T-helper 2 cell treated with Interferon-gamma antibody and Interleukin-4, amounts not matched to agents 5 μg/mL and 100 μg/mL, for 36 hours (primary cell): ENCODE data around the gene ZFP57.
A peak's percentile ranks its signal among the peaks of the same experiment; 100 is the strongest.

ENCODE experiments used
- DNase-seq: peaks from one replicate; pipeline ENCODE4 v3.0.0; 2021; ENCODE audit warnings: low spot score
- H3K27ac Mint-ChIP-seq: one replicate; pipeline ENCODE4 v1.8.0; 2021; ENCODE audit warnings: mild to moderate bottlenecking, mixed read lengths
- H3K27me3 Mint-ChIP-seq: one replicate; pipeline ENCODE4 v1.8.0; 2021; ENCODE audit warnings: low read depth, mixed read lengths
- H3K36me3 Mint-ChIP-seq: one replicate; pipeline ENCODE4 v1.8.0; 2021; ENCODE audit warnings: low read depth, mixed read lengths
- H3K4me1 Mint-ChIP-seq: one replicate; pipeline ENCODE4 v1.8.0; 2021; ENCODE audit warnings: low read depth, mixed read lengths
- H3K4me3 Mint-ChIP-seq: one replicate; pipeline ENCODE4 v1.8.0; 2022; ENCODE audit warnings: mild to moderate bottlenecking, moderate library complexity, mixed read lengths
- H3K9me3 Mint-ChIP-seq: one replicate; pipeline ENCODE4 v1.8.0; 2021; ENCODE audit warnings: mixed read lengths

ZFP57 gene

GRCh38 chr6:29655658-29656057 lies 25.3 kb downstream of the ZFP57 start:
- no peak overlapping the region for H3K4me3 Mint-ChIP-seq
- no peak for DNase-seq
- H3K4me1 Mint-ChIP-seq, result peaks cover 4% of the 10 kb centered on the region
- H3K27ac Mint-ChIP-seq, result no peak overlapping the region
- no peaks in the 10 kb centered on the region for H3K9me3 Mint-ChIP-seq
- peaks cover 23% of the 10 kb centered on the region for H3K27me3 Mint-ChIP-seq
- H3K36me3 Mint-ChIP-seq, result no peaks in the 10 kb centered on the region

- Mint-ChIP-seq H3K9me3 (no peaks in the 10 kb centered on the region), H3K36me3 (no peaks in the 10 kb centered on the region), H3K4me3 (no peak overlapping the region), H3K4me1 (peaks cover 7% of the 10 kb centered on the region), H3K27me3 (peaks cover 20% of the 10 kb centered on the region), H3K27ac (no peak overlapping the region)
- no peak for DNase-seq
Measured at GRCh38 chr6:29653452-29654038, 27.4 kb downstream of the ZFP57 start.

GRCh38 chr6:29652198-29652584 lies 28.8 kb downstream of the ZFP57 start:
- Mint-ChIP-seq H3K4me3 (no peak overlapping the region), H3K27me3 (peaks cover 18% of the 10 kb centered on the region), H3K4me1 (peaks cover 10% of the 10 kb centered on the region), H3K36me3 (no peaks in the 10 kb centered on the region), H3K27ac (no peak overlapping the region), H3K9me3 (no peaks in the 10 kb centered on the region)
- no peak for DNase-seq

GRCh38 chr6:29651413-29652197 lies 29.3 kb downstream of the ZFP57 start:
- Mint-ChIP-seq H3K4me3 (no peak overlapping the region), H3K9me3 (no peaks in the 10 kb centered on the region), H3K27ac (no peak overlapping the region), H3K4me1 (peaks cover 10% of the 10 kb centered on the region), H3K36me3 (no peaks in the 10 kb centered on the region), H3K27me3 (peaks cover 18% of the 10 kb centered on the region)
- no peak for DNase-seq

DNA sequence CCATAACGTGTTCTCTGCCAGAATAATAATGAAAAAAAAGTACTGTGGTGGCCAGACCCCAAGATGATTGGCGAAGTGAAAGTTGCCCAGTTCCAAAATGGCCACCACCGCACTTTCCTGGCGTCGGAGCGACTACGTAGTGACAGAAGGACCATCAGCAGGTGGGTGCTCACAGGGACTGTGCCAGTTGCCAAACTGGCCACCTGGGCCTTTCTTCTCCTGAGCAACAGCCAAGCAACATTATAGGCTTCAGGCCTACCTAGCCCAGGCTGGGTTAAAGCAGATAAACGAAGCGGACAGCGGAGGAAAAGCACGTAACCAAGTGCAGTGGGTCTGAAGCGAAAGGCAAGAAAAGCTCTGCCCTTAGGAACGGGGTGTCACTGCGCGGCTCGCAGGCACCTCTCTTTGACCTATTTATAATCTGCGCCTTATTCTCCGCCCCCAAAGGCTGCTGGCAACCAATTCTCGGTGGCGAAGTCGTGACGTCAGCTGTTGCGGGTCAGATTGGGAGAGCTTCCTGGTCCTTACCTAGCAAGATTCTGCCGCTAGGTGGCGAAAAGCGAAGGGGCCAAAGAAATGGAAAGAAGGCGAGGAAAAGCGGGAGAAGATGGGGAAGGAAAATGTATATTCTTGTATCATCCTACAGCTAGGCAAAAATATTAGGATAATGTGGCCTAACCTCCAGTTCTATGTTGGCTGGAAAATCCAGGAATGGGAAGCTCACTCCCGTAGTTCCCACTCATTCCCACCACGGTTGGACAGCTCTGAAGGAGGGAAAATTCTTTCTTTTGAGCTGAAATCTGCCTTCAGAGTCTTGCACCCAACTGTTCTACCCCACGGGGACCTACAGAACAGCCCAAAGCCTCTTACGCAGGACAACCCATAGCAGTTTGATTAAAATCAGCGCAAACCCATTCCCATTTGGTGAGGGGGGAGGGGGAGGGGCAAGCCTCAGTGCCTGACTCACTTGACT lies 31.0 kb downstream of the ZFP57 start:
- H3K9me3 Mint-ChIP-seq, result no peaks in the 10 kb centered on the region
- peak overlapping the region; percentile 100 for H3K27ac Mint-ChIP-seq
- peak overlapping the region; percentile 95 for H3K4me3 Mint-ChIP-seq
- H3K36me3 Mint-ChIP-seq, result no peaks in the 10 kb centered on the region
- H3K27me3 Mint-ChIP-seq, result peaks cover 12% of the 10 kb centered on the region
- DNase-seq, result peak; percentile 94
- H3K4me1 Mint-ChIP-seq, result peaks cover 8% of the 10 kb centered on the region

DNA sequence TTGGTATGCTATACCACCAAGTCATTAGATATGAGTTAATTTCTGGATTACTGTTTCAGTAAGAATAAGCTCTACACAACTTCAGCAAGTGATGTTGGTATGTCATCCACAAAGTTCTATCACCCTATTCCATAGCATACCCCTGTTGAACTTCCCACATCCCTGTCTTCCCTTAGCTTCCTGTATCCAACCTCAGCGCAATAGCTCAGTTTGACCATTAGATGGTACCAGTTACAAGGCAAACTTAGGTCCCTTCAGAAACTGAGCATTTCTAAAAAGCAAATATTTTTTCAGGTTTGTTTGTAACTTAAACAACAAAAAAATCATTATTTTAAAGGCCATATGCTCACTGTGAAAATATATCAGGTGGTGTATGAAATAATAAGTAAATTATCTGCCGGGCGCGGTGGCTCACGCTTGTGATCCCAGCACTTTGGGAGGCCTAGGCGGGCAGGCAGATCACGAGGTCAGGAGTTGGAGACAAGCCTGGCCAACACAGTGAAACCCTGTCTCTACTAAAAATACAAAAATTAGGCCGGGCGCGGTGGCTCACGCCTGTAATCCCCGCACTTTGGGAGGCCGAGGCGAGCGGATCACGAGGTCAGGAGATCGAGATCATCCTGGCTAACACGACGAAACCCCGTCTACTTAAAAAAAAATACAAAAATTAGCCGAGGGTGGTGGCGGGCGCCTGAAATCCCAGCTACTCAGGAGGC lies 32.9 kb downstream of the ZFP57 start:
- no peak overlapping the region for H3K27ac Mint-ChIP-seq
- no peak overlapping the region for H3K4me3 Mint-ChIP-seq
- DNase-seq, result no peak
- H3K36me3 Mint-ChIP-seq, result no peaks in the 10 kb centered on the region
- no peaks in the 10 kb centered on the region for H3K9me3 Mint-ChIP-seq
- H3K4me1 Mint-ChIP-seq, result peaks cover 8% of the 10 kb centered on the region
- H3K27me3 Mint-ChIP-seq, result peaks cover 5% of the 10 kb centered on the region

DNA sequence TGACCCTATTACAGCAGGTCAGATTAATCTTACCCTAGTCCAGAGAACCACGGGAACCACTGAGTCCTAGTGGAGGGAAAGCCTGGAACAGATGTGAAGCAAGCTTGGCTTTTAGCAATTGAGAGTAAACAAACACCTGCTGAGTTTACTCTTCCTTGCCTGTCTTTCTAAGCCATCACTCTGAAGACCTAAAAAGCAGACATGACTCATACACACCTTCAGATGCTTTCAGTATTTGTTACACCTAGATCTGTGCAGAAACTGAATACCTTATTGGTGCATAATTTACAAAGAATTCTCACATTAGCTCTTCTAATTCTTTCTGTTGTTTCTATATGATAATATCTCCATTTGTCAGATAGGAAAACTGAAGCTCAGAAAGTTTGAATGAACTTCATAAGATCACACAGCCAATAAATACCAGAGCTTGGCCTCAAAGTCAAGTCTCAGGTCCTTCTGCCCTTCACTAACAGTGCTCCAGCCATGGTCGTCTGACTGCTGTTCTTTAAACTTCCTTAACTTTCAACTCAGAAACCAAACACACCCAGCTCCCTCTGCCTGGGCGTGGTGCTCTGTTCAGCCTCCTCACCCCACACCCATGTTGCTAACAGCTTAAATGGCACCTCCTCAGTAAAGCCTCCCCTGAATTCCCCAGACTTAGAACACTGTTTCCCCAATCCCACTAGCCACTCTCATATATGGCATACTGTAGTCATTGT lies 39.4 kb downstream of the ZFP57 start:
- no peak for DNase-seq
- peak overlapping the region; percentile 82 for H3K4me3 Mint-ChIP-seq

GRCh38 chr6:29637247-29637646 lies 43.7 kb downstream of the ZFP57 start:
- no peak for DNase-seq
- Mint-ChIP-seq H3K27me3 (peaks cover 26% of the 10 kb centered on the region), H3K4me1 (peaks cover 24% of the 10 kb centered on the region), H3K27ac (no peak overlapping the region), H3K36me3 (no peaks in the 10 kb centered on the region), H3K9me3 (no peaks in the 10 kb centered on the region), H3K4me3 (no peak overlapping the region)

More for the DNA sequence above, 39.4 kb downstream of the ZFP57 start:
- Mint-ChIP-seq H3K9me3 (no peaks in the 10 kb centered on the region), H3K36me3 (no peaks in the 10 kb centered on the region), H3K27me3 (peaks cover 9% of the 10 kb centered on the region), H3K4me1 (peaks cover 14% of the 10 kb centered on the region), H3K27ac (peak overlapping the region; percentile 92)

DNA sequence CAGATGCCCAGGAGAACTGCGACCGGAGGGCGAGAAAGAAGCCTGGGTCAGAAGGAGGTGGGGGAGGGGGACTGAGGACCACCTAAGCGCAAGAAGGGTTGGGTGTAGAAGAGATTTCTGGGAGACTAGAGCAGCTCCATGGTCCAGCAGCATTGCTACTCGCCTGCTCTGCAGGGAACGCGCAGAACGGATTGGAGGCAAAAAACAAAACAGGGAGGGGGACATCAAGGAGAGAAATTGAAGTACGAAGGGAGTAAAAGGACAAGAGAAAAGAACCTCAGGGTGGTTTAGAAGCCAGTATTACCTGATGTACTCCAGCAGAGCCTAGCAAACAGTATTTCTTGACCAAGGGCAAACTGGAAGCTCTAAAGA lies 47.4 kb downstream of the ZFP57 start:
- H3K27me3 Mint-ChIP-seq, result peaks cover 60% of the 10 kb centered on the region
- peaks cover 40% of the 10 kb centered on the region for H3K4me1 Mint-ChIP-seq
- H3K4me3 Mint-ChIP-seq, result peak overlapping the region; percentile 81
- no peak for DNase-seq
- peaks cover 1% of the 10 kb centered on the region for H3K36me3 Mint-ChIP-seq
- H3K9me3 Mint-ChIP-seq, result no peaks in the 10 kb centered on the region
- peak overlapping the region; percentile 76 for H3K27ac Mint-ChIP-seq

GRCh38 chr6:29632789-29633533 lies 48.0 kb downstream of the ZFP57 start, which contains the start of gene GABBR1:
GABBR1 (minus strand) TSS chr6:29633183; CDS start chr6:29632385, 798 bp downstream.
- Mint-ChIP-seq H3K27me3 (peaks cover 64% of the 10 kb centered on the region), H3K4me1 (peaks cover 43% of the 10 kb centered on the region), H3K4me3 (peak within 1 kb of the TSS; percentile 83), H3K27ac (peak within 1 kb of the TSS; percentile 76), H3K9me3 (no peaks in the 10 kb centered on the region), H3K36me3 (peaks cover 1% of the 10 kb centered on the region)
- peak; percentile 73 for DNase-seq

- Mint-ChIP-seq H3K4me1 (peaks cover 41% of the 10 kb centered on the region), H3K27me3 (peaks cover 61% of the 10 kb centered on the region), H3K36me3 (peaks cover 1% of the 10 kb centered on the region), H3K27ac (peak overlapping the region; percentile 38), H3K4me3 (peak overlapping the region; percentile 83), H3K9me3 (no peaks in the 10 kb centered on the region)
- DNase-seq, result peak; percentile 40
Measured at GRCh38 chr6:29631860-29632731, 48.9 kb downstream of the ZFP57 start.
